Thoracic aorta (tissue), 2 donors: ENCODE results near the gene ATXN7L1. TPM values are rescaled to one million over a fixed set of nuclear protein-coding genes. Genes with fewer than 3 reads are reported as not detected.
"Not testable (repeated sequence)": the region's sequence is repeated elsewhere in the genome, so short reads cannot be mapped to it uniquely, and the experiment has no call there.

Experiments used
- ATAC-seq: fragments of 150-250 bp; one replicate; pipeline ENCODE4 v1.8.0; 2017; ENCODE audit warnings: low read depth; ENCODE audit not compliant: insufficient number of reproducible peaks, low FRiP score
- DNase-seq: peaks from one replicate; pipeline ENCODE4 v3.0.0-alpha.2; 2020; ENCODE audit warnings: low spot score
- H3K27ac ChIP-seq, 2 donors: fragments of 200-600 bp; sonication (generic); 1 replicate in 1 of 2; 2 replicates in 1 of 2; pipeline ENCODE4 v1.5.1; 2016; ENCODE audit warnings: mild to moderate bottlenecking in 2 of 2, moderate library complexity in 2 of 2
- H3K27me3 ChIP-seq: fragments of 200-600 bp; sonication (generic); replicated peaks from 2 replicates; pipeline ENCODE4 v1.6.0; 2016; ENCODE audit warnings: mild to moderate bottlenecking; ENCODE audit not compliant: insufficient read depth
- H3K36me3 ChIP-seq: fragments of 200-600 bp; sonication (generic); one replicate; pipeline ENCODE4 v1.5.1; 2016
- H3K4me1 ChIP-seq, 2 donors: fragments of 200-600 bp; sonication (generic); 1 replicate in 1 of 2; 2 replicates in 1 of 2; pipeline versions ENCODE4 v1.5.1 to v1.6.0; 2016; ENCODE audit warnings: low read depth in 2 of 2, mild to moderate bottlenecking in 1 of 2; ENCODE audit not compliant: control insufficient read depth in 1 of 2
- H3K4me3 ChIP-seq: fragments of 200-600 bp; sonication (generic); 2 replicates; pipeline ENCODE4 v1.5.1; 2016; ENCODE audit warnings: mild to moderate bottlenecking
- H3K9me3 ChIP-seq: fragments of 200-600 bp; sonication (generic); 2 replicates; pipeline ENCODE4 v1.5.1; 2016
- total RNA-seq, 2 donors: library from RNA; depleted of rRNA; stranded (reverse); fragments of >200 nt; gene quantifications; one replicate each; pipeline versions ENCODE4 v1.1.0 to v1.2.3, GENCODE V29; 2016
- TF ChIP-seq, protein P1 (sequence below): fragments of 200-600 bp; sonication (generic); IDR thresholded peaks from one replicate; pipeline ENCODE4 v1.5.1; 2019; ENCODE audit warnings: antibody characterized with exemption

Gene ATXN7L1
- total RNA-seq, 2 donors from 2014 or later = 11.6 to 13.4 TPM

DNA sequence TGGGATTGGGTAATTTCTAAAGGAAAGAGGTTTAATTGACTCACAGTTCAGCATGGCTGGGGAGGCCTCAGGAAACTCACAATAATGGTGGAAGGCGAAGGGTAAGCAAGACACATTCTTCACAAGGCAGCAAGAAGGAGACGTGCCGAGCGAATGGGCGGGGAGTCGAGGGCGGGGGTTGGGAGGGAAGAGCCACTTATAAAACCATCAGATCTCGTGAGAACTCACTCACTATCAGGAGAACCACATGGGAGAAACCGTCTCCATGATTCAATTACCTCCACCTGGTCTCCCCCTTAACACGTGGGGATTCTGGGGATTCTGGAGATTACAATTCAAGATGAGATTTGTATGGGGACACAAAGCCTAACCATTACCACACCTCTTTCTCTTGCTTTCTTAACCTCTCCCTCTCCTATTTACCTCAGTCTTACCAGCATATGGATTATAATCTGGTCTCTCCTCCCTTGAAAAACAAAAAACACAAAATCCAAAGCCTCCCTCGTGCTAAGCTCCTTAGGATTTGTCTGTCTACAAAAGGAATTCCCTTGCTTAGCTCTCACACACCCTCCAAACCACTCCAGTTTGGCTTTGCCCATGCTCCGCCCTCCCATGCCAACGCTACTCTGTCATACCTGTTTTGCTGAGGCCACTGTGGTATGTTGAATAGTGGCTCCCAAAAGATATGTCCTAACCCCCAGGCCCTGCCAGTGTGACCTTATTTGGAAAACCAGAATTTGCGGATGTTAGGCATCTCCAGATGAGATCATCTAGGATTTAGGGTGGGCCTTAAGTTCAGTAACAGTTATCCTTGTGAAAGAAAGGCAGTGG is 275.5 kb downstream of the ATXN7L1 start:
- Histone ChIP-seq H3K4me3 (no peak overlapping the region), H3K4me1 (no peaks in the 10 kb centered on the region), H3K9me3 (no peaks in the 10 kb centered on the region), H3K36me3 (no peaks in the 10 kb centered on the region), H3K27ac (no peak overlapping the region), H3K27me3 (no peaks in the 10 kb centered on the region)
- ATAC-seq = no peak
- TF ChIP-seq, protein P1, sequence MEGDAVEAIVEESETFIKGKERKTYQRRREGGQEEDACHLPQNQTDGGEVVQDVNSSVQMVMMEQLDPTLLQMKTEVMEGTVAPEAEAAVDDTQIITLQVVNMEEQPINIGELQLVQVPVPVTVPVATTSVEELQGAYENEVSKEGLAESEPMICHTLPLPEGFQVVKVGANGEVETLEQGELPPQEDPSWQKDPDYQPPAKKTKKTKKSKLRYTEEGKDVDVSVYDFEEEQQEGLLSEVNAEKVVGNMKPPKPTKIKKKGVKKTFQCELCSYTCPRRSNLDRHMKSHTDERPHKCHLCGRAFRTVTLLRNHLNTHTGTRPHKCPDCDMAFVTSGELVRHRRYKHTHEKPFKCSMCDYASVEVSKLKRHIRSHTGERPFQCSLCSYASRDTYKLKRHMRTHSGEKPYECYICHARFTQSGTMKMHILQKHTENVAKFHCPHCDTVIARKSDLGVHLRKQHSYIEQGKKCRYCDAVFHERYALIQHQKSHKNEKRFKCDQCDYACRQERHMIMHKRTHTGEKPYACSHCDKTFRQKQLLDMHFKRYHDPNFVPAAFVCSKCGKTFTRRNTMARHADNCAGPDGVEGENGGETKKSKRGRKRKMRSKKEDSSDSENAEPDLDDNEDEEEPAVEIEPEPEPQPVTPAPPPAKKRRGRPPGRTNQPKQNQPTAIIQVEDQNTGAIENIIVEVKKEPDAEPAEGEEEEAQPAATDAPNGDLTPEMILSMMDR = no peak
- no peak for DNase-seq

- Histone ChIP-seq H3K36me3 (no peaks in the 10 kb centered on the region), H3K4me1 (no peaks in the 10 kb centered on the region), H3K4me3 (no peak overlapping the region), H3K27me3 (no peaks in the 10 kb centered on the region), H3K27ac (no peak overlapping the region), H3K9me3 (no peaks in the 10 kb centered on the region)
- no peak for ATAC-seq
- TF ChIP-seq, protein P1 = no peak
- no peak for DNase-seq
These were observed 276.8 kb downstream of the ATXN7L1 start for GRCh38 chr7:105599551-105599950.

DNA sequence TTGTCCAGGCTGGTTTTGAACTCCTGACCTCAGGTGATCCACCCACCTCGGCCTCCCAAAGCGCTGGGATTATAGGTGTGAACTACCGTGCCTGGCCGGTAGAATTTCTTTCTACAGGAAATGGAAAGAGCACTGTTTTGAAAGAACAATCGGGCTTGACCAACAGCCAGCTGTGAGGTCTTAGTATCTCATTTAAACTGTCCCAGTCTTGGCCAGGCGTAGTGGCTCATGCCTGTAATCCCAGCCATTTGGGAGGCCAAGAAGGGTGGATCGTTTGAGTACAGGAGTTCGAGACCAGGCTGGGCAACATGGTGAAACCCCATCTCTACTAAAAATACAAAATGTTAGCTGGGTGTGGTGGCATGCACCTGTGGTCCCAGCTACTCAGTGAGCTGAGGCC is 277.3 kb downstream of the ATXN7L1 start:
- DNase-seq, H3K4me3 ChIP-seq, H3K4me1 ChIP-seq, H3K9me3 ChIP-seq, H3K27ac ChIP-seq, H3K27me3 ChIP-seq, ATAC-seq, H3K36me3 ChIP-seq: not testable (repeated sequence)

GRCh38 chr7:105596866-105597265 is 279.5 kb downstream of the ATXN7L1 start:
- no peaks in the 10 kb centered on the region for H3K27me3 ChIP-seq
- TF ChIP-seq, protein P1 = no peak
- no peak overlapping the region for H3K27ac ChIP-seq
- no peak for DNase-seq
- no peaks in the 10 kb centered on the region for H3K9me3 ChIP-seq
- ATAC-seq = no peak
- no peaks in the 10 kb centered on the region for H3K4me1 ChIP-seq
- no peak overlapping the region for H3K4me3 ChIP-seq
- no peaks in the 10 kb centered on the region for H3K36me3 ChIP-seq

GRCh38 chr7:105594034-105594433 is 282.4 kb downstream of the ATXN7L1 start:
- no peak for ATAC-seq
- DNase-seq = no peak
- TF ChIP-seq, protein P1 = no peak
- Histone ChIP-seq H3K27ac (no peak overlapping the region), H3K27me3 (no peaks in the 10 kb centered on the region), H3K4me1 (peaks cover 0 to 4% of the 10 kb centered on the region in 2 donors), H3K9me3 (no peaks in the 10 kb centered on the region), H3K4me3 (no peak overlapping the region), H3K36me3 (no peaks in the 10 kb centered on the region)
